Cortex of kidney (tissue), 1 donor: Measurements from ENCODE around the gene RPS10.

Source experiments
- DNase-seq: peaks from one replicate; lab custom pipeline; 2025; lab: John Stamatoyannopoulos, UW

RPS10 gene

GRCh38 chr6:34370361-34370760, 55.5 kb downstream of the RPS10 start:
- no peak for DNase-seq

GRCh38 chr6:34369385-34369784, 56.5 kb downstream of the RPS10 start:
- DNase-seq, result no peak
